NCI-H524 (cell line): ENCODE results near the gene CDH4.
"Not testable (repeated sequence)": the region's sequence is repeated elsewhere in the genome, so short reads cannot be mapped to it uniquely, and the experiment has no call there.

ENCODE experiments used
- DNase-seq, 2 experiments: peaks; one replicate each; lab custom pipeline; 2025; lab: John Stamatoyannopoulos, UW

CDH4 gene

DNA sequence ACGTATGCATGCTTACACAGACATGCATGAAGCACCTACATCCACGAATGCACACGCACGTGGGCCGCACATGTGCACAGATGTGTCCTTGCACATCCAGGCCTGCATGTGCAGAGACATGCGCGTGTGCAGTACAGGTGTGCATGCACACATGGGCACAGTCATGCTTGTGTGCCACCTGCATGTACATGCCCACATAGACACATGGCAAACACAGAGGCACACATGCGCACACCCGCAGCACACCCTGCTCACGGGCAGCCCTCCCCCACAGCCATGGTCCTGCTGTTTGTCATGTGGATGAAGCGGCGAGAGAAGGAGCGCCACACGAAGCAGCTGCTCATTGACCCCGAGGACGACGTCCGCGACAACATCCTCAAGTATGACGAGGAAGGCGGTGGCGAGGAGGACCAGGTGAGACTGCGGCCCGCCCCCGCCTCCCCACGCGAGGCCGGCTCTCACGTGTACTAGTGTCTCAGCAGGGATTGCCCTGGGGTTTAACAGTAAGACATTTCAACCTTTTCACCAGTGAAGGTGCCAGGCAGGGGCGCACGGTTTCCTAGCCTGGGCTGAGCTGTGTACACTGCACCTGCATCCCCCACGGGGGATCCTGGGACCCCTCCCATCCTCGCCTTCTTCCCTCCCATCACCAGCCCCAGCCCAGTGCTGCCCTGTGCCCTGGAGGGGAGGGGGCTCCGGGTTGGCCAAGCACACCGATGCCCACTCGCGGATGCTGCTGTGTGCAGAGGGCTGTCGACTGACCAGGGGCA, 680.8 kb downstream of the CDH4 start:
- DNase-seq: no peak

DNA sequence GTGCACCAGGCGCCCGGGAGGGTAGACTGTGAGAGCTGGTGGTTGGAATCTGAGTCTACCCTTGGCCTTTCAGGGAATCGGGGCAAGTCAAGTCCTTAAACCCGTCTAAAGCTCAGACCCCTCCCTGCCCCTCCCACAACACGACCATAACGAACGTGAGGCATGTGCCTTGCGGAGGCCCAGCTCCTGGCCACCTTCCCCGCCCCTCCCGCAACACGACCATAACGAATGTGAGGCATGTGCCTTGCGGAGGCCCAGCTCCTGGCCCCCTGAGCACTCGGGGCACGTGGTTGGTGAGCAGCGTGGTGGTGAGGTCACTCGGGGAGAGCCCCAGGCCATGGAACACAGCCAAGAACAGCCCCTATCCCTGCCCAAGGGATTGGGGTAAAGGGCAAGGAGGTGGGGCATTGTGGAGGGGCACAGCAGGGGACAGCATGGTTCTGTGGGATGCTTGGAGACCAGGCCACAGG, 681.5 kb downstream of the CDH4 start:
- DNase-seq: no peak

DNA sequence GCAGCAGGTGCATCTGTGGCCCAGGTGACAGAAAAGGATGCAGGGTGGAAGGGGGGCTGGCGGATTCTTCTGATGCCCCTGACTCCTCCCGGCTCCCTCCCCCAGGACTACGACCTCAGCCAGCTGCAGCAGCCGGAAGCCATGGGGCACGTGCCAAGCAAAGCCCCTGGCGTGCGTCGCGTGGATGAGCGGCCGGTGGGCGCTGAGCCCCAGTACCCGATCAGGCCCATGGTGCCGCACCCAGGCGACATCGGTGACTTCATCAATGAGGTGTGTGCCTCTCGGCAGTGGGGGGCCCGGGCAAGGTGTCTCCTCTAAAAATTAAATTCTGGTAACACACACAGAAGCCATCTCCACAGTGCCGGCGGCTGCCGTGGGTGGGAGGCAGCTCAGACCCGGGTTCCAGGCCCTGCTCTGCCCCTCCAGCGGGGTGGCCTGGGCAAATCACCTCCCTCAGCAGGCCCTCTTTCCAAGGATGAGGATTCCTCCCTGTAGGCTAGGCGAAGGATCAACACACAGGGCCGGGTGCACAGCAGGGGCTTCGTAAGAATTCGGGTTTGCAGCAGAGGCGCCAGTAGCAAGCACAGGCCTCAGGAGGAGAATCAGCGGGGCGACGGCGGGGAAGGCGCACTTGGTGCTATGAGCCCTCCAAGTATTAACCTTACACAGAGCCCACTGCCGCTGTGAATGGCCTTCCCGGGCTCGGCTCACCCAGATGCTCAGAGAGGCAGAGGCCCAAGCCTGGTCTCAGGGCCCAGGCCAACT, 682.1 kb downstream of the CDH4 start:
- DNase-seq: no peak

DNA sequence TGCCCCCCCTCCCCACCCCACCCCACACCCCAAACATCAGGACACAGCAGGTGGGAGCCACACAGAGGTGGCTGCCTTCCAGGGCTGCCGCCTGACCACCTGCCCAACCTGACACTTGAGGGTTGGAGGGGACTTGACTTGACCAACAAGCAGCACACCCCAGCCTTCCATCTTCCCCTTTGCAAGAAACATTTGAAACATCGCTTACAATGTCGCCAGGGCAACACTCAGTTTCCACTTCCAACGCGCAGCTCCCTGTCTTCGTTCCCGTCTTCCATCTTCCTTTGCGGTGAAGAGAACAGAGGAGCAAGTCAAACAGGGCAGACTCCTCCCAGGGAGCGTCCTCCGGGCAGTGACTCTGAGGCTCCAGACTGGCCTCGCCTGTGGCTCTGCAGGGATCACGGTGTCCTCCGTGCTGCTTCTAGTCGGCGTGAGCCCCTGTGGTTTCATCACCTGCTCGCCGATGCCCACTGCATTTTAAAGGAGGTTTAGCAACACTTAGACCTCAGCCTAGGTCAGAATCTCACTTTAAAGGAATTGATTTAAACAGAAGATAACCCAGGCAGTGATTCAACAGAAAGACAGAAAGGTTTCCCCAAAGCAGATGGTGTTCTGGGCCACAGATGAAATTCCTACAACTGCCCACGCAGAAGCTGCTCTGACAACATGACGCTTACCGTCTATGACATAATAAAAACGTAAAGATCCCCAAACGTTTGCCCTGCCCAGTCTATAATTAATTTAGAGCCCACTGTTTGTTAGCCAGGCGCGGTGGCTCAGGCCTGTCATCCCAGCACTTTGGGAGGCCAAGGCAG, 682.9 kb downstream of the CDH4 start:
- no peak for DNase-seq

DNA sequence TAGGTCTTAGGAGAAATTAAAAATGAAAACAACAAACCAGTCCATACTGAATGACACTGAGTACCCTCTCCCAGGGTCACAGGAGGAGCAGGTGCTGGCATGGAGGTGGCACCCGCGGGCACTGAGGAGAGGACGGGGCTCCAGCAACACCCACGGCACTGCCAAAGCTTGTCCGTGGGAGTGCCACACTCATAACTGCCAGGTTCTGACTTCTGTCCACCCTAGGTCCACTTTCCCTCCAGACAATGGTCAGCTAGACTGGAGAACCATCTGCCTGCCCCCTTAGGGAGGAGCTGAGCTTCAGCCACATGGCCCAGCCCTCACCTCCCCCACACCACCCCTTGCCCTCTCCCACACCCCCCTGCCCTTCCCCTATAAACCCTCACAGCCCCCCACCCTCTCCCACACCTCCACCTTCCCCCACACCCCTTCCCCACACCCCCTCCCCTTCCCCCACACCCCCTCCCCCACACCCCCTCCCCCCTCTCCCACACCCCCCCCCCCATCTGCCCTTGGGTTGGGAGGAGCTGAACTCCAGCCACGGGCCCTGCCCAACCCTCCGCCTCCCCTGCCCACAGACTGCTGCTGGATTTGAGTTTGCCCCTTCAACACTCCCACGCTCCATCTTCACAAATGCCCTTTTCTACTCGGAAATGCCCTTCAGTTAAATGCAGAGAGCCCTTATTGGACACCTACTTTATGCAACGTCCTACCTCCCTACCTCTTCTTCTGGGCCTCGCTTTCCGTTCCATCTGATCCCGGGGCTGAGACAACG, 684.1 kb downstream of the CDH4 start:
- no peak for DNase-seq

DNA sequence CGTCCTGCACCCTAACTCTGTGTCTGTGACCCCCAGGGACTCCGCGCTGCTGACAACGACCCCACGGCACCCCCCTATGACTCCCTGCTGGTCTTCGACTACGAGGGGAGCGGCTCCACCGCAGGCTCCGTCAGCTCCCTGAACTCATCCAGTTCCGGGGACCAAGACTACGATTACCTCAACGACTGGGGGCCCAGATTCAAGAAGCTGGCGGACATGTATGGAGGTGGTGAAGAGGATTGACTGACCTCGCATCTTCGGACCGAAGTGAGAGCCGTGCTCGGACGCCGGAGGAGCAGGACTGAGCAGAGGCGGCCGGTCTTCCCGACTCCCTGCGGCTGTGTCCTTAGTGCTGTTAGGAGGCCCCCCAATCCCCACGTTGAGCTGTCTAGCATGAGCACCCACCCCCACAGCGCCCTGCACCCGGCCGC, 684.7 kb downstream of the CDH4 start:
- no peak for DNase-seq

DNA sequence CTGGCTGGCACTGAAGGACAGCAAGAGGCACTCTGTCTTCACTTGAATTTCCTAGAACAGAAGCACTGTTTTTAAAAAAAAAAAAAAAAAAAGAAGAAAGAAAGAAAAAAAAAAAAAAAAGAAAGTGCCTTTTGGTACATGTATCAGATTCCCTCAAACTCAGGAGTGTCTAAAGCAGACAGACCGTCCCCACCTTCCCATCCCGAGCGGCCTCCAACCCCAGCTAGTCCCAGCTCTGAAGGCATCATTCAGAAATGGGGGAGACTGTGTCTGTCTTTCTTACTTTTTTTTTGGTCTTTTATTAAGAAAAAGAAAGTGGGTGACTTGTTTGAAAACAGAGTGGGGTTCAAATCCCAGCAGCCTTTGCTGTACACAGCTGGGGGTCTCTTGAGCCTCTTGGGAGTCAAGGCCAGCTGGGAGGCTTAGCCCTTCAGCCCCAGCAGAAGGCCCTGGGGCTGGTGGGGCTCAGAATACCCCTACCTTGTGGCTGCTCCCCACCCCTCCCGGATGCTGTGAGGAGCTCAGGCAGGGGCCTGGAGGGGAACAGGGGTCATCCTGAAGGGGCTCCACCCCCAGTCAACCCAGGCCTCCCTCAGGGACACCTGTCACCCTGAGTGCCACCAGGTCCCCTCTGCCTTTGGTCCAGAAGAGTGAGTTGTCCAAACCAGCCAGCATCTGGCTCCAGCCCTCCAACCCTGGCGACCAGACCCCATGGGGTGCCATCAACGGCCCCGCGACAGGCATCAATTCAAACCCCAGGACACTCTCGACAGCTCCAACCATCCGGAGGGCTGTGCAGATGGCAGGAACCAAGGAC, 685.3 kb downstream of the CDH4 start:
- no peak for DNase-seq

DNA sequence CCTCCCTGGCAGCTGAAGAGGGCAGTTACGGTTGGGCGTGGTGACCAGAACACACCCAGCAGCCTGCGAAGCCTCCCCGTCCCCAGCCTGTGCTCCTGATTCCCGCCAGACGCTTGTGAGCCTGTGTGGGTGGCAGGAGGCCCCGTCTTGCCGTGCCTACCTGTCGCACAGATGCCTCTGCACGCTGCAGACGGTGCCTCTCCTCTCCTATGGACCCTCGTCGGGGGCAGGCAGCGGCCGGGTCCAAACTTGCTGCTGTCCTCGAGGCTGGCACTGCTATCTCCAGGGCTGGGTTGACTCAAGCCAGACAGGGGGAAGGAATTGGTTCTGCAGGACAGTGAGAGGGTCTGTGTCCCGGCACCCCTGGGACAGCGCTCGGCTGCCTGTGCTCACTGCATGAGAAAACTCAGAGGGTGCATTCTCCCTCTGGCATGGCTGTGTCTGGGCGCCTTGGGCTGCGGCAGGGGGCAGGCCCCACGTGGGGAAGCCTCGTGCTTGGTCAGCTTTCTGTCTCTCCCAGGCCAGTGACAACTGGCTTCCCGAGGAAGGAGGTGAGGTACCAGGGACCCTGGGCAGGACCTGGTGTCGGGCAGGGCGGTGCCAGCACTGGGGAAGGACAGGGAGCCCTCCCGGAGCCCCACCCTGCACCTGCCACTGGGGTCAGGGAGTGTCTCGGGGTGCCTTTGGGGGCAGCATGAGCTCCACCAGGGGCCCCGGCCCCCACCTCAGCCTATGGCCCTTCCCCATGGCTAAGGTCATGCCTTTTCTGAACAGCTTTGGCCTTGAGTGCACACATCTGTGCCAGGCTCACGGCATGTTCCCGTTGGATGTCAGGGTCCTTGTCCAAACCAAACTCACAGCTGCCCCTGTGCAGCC, 686.1 kb downstream of the CDH4 start:
- DNase-seq: peak in 1 of 2 experiments; percentile 19

DNA sequence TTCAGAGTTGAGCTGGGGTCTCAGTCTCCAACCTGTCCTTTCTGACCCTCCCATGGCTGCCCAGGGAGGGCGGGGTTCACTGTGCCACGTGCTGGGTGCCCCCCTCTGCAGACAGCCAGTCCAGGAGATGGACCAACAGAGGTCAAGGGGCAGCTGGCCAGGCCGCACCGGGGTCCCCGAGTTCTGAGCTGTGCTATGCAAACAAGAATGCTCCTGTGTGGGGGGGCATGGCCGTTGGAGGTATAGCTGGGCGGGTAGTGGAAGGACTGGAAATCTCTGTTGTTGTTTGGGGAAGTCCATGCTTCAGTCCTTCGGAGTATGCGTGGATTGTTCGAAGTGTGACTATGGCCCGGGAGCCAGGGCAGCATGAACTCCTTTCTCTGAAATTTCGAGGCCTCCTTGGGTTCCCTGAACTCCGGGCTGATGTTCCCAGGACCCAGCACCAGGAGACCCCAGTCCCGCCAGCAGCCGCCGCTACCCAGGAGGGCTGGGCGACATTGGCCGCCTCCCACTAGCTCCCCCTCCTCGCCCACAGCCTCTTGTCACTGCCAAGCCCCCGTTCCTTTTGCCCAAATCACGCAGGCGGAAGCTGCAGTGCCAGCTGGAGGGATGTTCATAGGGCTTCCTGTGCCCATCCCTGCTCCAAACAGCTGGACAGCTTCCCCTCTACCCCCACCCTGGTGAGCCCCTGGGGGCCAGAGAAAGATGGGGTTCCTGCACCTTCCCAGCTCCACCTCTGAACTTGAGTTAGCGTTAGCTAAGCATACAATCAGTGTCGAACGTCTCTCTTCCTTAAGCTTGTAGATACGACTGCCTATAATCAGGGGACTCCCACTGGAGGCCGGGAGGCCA, 687.0 kb downstream of the CDH4 start:
- no peak for DNase-seq

DNA sequence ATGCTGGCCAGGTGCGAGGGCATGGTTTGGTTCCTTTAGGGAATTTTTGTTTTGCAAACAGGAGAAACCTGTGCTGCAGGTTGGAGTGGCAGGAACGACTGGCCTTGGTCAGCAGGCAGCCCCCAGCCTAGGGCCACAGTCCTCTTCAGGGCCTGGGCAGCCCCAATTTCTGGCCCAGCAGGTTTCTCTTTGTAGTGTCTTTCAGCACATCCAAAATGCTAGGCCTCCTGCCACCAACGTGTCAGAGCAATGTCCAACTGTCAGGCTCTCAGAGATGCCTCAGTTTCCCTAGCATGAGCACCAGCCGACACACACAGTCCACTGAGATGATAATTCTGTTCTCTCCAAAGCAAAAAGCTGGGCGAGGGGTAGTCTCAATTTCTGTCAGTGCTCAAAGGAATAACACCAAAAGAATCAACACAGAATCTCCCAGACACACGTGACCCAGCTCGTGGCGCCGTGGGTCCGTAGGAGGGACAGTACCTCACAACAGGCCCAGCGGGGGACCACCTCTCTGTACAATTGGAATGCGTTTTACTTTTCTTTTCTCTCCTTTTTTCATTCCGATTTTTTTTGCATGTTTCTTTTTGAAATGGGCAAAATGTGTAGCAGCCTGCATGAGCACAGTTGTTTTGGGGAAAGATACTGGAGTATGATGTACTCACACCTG, 687.8 kb downstream of the CDH4 start:
- no peak for DNase-seq

DNA sequence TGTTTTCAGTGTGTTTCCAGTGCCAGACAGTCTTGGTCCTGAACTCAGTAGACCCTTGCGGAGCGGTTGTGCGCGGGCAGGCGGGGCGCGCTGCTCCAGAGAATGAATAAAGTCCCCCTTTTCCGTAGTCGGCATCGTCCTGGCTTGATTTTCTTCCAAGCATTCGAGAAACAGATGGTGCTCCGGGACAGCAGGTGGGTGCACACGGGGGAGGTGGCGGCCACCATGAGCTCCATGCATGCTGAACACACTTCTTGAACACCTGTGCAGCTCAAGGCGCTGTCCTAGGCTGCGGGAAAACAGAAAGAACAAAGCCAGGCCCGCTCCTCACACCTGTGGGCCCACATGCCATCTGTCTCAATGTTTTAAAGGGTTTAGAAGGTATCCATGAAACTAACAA, 688.4 kb downstream of the CDH4 start:
- DNase-seq: peak in 1 of 2 experiments; percentile 59

DNA sequence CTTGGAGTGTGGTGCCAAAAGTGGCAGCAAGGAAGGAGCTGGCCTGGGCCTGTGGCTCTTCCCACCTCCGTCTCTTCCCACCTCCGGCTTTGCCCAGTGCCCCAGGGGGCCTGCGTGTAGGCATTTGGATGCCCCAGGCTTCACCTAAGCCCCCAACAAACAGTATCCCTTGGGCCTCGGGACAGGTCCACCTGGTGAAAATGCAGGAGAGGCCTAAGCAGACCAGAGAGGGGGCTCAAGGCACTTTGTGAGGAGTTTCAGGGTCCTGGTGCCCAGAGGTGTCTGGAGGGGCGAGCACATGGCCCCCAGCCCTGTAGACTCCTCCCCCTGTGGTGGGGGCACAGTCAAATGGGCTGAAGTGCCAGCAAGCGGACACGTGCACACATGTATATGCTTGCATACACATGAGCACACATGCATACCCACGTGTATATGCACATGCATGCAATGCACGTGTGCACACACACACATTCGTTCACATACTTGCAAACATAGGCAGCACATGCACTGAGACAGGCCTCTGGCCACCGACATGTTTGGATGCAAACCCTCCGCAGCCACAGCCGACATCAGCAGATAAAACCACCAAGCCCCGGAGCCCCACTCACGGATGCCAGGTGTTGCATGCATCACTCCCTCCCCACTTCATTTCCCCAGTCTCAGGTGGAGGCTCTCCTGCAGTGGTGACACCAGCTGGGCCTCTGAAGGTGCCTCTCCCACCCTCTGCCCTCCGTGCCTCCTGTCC, 689.1 kb downstream of the CDH4 start:
- no peak for DNase-seq

DNA sequence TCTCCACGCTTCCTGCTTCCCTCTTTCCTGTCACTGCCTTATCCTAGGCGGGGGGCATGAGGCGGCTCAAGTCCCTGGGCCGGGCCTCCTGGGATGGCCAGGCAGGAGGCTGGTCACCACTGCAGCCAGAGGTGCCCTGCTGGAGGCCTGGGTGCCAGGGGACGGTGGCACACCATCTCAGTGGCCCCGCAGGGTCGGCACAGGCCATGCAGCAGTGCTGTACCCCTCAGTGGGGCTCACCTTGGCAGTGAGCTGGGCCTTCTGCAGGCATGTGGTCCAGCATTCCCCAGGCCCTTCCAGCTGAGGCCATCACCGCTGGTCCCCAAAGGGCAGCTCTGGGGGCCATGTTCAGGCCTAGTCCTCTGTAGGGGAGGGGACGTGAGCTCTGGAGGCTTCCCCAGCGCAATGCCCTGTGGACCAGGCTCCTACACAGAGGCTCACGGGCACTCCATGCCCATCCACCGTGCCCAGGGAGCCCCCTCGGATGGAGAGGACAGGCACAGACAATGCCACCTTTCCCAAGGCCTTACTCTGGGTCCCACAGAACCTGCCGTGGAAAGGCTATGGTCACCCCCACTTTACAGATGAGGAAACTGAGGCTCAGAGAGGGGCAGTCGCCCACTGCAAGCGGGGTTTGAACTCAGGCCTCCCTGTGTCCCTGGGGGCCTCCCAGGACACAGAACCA, 689.8 kb downstream of the CDH4 start:
- DNase-seq: no peak

DNA sequence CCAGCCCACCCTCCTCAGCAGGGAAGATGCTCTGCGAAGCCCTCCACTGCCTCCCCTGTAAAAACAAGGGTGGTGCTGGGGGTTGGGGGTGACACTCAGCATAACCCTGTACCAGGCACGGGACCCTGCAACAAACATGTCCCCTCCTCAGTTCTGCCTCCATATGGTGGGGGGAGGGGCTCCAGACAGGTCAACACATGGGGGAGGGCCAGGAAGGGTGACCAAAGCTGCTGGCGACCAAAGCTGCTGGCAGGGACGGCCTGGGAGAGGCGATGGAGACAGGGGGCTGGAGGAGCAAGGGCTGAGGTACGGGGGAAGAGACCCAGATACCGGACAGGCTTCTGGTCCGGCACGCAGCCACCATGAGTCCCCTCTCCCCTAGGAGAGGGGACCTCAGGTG, 690.5 kb downstream of the CDH4 start:
- DNase-seq: no peak

DNA sequence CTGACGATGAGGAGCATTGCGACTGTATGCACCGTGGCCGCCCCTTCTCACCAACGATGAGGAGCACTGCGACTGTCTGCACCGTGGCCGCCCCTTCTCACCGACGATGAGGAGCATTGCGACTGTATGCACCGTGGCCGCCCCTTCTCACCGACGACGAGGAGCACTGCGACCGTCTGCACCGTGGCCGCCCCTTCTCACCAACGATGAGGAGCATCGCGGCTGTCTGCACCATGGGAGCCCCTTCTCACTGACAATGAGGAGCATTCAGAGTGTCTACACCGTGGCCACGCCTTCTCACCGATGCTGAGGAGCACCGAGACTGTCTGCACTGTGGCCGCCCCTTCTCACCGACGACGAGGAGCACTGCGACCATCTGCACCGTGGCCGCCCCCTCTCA, 692.9 kb downstream of the CDH4 start:
- DNase-seq: not testable (repeated sequence)

DNA sequence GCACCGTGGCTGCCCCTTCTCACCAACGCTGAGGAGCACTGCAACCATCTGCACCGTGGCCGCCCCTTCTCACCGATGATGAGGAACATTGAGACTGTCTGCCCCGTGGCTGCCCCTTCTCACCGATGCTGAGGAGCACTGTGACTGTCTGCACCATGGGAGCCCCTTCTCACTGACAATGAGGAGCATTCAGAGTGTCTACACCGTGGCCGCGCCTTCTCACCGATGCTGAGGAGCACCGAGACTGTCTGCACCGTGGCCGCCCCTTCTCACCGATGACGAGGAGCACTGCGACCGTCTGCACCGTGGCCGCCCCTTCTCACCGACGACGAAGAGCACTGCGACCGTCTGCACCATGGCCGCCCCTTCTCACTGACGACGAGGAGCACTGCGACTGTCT, 693.4 kb downstream of the CDH4 start:
- DNase-seq: not testable (repeated sequence)

DNA sequence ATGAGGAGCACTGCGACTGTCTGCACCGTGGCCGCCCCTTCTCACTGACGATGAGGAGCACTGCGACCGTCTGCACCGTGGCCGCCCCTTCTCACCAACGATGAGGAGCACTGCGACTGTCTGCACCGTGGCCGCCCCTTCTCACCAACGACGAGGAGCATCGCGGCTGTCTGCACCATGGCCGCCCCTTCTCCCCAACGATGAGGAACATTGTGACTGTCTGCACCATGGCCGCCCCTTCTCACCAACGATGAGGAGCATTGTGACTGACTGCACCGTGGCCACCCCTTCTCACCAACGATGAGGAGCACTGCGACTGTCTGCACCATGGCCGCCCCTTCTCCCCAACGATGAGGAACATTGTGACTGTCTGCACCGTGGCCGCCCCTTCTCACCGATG, 696.0 kb downstream of the CDH4 start:
- DNase-seq: not testable (repeated sequence)
